Stimulated activated CD4-positive, alpha-beta T cell treated with anti-CD3 and anti-CD28 coated beads, Interleukin-1b, Interleukin-23, amount 100 ng/mL, for 48 hours (primary cell): ENCODE measurements around the gene MARS1.

Experiments used
- DNase-seq: peaks from one replicate; pipeline ENCODE4 v3.0.0-alpha.2; 2020

Gene MARS1

DNA sequence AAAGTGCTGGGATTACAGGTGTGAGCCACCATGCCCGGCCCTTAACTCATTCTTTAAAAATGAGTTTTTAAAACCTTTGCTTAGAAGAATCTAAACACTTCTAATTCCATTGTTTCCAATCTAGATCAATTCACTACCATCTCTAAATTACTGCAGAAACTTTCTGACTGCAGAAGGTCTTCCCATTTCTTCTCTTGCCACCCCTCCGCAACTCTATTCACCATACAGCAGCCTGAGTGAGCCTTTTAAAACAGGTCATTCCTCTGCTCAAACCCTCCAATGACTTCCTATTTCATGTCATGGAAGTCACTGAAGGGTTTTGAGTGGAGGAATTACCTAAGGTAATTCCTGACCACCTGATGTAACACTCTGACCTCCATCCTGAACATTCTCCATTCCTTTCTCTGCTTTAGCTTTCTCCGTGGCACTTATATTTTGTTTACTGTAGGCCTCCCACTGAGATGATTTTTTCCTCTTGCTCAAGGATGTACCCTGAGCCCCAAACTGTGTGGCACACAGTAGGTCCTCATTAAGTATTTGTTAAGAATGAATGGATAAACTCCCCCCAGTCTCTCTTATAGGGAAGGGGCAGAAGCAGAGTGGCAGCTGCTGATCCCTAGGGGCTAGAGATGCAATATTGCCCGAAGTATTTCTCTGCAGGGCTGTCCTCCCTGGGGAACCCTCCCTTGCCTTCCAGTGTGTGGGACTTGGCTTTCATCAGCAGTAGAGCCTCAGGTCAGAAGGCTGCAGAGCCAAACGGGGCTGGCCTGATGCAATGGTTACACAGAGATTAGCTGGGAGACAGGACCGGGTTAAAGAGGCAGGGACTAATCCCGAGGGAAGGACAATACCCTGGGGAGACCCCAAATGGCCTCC is 31.3 kb downstream of the MARS1 start:
- DNase-seq: peak; percentile 25

DNA sequence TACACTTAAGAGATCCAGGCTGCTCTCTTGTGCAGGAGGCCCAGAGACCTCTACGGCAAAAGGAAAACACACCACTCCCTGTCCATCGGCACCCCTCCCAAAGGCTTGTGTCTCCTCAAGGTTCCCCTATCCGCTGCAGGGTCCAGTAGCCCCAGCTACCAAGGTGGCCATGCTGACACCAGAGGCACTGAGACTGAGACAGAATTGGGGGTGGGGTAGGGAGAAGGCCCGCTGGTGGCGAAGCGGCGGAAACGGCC is 31.9 kb downstream of the MARS1 start:
- DNase-seq: no peak

DNA sequence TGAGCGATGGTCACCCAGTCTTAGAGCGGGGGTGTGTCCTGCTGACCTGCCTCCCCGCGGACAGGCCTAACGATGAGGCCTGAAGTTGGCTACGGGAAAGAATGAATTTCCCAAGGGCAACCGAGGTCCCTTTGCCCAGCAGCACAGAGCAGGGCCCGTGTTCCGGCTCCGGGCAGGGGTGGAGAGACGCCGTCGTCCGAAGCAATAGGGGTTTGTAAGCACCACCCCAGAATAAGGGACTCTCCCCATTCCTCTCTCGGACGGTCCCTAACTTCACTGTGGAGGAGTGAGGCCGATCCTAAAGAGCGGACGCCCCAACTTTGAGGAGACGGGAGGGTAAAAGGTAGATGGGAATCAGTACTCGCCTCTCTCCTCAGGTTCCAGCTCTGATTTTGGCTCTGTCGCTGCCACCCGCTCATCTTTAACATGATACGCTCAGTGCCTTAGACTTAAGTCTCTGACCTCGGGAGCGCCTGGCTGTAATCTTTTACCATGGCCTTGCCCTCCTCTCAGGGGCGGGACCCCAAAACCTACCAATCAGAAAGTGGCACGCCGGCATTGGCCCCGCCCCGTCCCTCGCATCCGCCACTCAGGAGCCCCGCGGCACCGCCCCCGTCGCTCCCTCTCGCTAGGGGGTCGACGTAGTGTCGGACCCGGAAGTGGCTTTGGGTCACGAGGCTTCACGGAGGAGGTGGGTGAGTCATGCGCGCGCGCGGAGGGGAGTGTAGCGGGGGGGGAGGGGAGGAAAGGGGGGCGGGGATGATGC is 32.4 kb downstream of the MARS1 start, which contains the start of gene DDIT3:
Gene DDIT3 (minus strand): TSS at position 462 of the 766 bp plus-strand sequence. CDS start 3,108 bp downstream, outside the sequence.
- DNase-seq: peak; percentile 100

- DNase-seq: no peak
Measured at GRCh38 chr12:57521525-57522010, 33.7 kb downstream of the MARS1 start.

DNA sequence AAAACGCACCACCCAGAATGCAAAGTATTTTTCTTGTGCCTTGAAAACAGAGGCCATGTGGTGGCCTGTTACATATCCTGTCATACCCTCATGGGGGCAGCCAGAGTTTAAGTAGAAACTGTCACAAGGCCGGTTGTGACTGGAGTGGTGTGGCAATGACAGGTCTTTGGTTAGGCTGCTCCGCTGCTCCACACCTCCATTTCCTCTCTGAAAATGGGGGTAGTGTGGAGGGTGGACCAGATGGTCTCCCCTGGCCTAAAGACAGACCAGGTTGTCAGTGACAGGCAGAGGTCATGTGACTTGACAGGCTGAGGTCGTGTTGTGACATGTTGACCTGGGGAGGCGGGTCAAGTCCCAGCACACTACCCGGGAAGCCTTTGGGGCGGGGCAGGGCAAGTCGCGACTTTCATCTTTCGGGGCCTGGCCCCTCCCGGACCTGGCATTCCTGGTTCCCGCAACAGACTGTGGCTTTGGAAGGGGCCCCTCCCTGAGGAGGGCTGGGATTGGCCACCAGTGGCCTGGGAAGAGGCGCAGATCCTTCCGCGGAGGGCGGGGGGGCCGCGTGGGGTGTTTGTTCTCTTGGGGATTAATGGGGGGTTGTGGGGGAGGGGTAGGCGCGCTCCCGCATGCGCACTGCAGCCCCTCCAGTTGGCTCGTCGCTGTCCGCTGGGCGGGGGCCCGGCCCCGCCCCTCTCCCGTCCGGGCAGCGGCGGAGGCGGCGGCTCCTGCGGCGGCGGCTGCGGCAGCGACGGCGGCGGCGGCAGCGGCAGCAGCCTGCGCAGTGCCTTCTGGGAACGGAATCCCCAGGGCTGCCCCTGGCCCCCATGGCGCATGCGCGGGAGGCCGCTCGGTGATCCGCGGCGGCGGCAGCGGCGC is 34.4 kb downstream of the MARS1 start, which contains the start of gene MBD6:
Gene MBD6 (plus strand): TSS at position 814 of the 876 bp plus-strand sequence. CDS start 1,480 bp downstream, outside the sequence.
- DNase-seq: peak; percentile 92

DNA sequence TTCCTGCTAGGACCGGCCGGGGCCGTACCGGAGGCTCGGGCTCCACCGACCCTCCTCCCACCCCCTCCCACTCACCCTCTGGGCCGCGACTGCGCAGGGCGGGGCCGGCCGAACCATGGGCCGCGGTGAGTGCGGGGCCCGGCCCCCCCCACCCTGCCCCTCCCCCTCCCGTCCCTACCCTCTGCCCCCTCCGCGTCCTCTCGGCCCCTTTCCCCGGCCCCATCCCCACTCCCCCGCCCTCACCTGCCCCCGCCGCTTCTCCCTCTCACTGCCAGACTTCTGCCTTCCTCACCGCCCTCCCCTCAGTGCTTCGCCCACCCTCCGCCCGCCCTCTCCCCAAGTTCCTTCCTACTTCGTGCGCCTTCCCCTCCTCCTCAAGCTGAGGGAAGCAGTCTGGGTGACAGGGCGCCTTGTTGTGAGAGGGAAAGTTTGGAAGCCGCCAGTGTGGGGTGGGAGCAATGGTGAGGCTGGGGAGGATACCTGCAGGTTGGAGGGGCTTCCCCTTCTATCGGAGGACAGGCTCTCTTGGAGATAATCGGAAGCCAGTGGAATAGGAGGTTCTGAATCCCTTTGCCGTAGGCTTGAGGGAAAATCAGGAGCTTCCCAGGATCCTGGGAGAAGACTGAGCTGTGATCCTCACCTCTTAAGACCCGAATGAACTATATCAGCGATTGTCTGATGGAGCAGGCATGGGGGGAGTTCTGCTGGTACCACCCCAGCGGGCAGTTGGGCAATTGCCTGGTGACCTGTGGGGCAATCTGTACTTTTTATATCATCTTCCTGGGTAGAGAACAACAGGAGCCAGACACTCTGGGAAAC is 35.2 kb downstream of the MARS1 start:
- peak; percentile 43 for DNase-seq

DNA sequence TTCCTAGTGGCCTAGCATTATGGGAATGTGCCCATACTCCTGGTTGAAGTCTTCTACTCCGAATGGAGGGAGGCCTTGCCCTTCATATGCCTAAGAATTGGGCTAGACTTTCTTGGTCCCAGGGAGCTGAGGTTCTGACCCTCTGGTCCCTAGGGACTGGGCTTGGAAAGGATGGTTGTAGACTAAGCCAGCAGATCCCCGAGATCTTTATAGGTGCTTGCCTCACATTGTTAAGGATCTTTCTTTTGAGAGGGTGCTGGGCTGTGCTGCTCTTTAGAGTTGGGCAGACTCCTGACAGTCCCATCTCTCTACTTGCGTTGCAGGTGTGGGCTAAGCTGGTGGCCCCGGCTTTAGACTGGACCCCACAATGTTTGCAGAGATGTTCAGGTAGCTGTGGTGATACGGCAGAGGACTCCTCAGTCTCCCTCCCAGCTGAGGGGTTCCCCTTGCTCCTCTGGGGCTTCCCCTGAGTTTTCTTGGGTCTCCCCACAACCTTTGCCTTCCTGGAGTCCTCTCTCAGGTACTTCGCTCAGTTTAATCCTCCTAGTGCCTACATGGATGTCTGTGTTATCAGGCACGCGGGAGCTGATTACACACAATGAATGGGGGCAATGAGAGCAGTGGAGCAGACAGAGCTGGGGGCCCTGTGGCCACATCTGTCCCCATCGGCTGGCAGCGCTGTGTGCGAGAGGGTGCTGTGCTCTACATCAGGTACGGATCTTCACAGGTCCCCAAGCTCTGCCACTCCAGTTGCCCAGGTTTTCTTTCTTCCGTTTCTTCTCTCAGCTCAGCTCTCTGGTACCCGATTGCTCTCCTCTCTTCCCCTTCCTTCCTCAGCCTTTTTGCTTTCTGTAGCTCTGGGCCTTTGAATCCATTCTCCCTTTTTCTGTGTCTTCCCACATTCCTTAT is 36.1 kb downstream of the MARS1 start:
- no peak for DNase-seq

GRCh38 chr12:57524814-57525614 is 37.1 kb downstream of the MARS1 start:
- no peak for DNase-seq

GRCh38 chr12:57525615-57526383 is 37.9 kb downstream of the MARS1 start:
- DNase-seq: no peak

DNA sequence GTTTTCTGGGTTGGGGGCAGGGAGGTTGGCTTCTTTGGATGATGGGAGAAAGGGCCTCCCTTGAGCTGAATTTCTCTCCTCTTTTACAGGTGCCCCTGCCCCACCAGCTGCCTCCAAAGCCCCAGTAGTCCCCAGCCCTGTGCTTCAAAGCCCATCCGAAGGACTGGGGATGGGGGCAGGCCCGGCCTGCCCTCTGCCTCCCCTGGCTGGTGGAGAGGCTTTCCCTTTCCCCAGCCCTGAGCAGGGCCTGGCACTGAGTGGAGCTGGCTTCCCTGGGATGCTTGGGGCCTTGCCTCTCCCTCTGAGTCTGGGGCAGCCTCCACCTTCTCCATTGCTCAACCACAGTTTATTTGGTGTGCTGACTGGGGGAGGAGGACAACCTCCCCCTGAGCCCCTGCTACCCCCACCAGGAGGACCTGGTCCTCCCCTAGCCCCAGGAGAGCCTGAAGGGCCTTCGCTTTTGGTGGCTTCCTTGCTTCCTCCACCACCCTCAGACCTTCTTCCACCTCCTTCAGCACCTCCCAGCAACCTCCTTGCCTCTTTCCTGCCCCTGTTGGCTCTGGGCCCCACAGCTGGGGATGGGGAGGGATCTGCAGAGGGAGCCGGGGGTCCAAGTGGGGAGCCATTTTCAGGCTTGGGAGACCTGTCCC is 38.7 kb downstream of the MARS1 start:
- no peak for DNase-seq

- no peak for DNase-seq
Measured at GRCh38 chr12:57527184-57527583, 39.3 kb downstream of the MARS1 start.

- DNase-seq: no peak
Measured at GRCh38 chr12:57528176-57528575, 40.3 kb downstream of the MARS1 start.

GRCh38 chr12:57528831-57529555 is 41.1 kb downstream of the MARS1 start:
- no peak for DNase-seq

DNA sequence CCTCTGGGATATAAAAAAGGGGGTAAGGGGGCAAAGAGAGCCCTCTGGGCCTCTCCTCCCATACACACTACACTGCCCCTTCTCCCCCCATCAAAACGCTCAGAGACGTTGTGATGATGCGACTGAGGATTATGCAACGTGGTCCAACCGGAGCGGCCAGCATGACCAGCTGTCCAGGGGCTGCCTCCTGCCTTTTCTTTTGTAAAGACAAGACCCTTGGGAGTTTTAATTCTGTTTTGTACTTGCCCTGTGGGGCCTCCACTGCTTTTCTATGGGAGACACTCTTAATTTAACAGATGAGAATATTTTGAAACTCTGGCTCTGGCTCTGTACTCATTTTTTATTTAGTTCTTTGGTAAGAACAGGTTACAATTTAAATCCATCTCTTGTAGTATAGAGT is 42.0 kb downstream of the MARS1 start:
- DNase-seq: no peak

DNA sequence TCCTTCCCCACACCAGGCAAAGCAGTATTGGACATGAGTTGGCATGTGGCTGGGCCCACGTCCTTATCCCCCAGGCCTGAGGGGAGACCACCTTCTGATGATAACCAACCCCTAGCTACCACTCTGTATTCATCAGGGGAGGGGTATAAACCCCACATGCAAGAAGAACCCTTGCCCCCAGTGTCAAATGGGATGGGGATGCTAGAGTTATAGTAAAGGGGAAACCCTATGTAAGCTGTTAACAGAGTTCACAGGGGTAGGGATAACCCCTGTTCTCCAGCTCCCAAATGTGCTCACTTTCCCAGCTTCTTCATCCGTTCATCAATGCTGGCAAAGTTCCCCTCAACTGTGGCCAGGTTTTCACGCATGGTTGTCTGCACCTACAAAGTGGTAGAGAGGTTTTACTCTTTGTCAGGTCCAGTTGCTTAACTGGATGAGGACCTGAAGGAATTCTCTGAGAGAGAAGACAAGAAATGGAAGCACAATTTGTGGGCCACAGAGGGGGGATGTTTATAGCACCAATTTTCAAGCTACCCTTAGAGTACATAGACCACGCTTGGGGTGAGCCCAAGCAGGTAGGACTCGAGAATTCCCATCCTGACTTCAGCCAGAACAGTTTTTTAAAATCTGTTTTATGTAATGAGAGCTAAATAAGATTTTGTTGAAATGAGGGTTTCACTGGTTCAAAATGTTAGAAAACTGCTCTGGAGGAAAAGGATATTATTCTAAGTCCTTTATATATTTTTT is 42.7 kb downstream of the MARS1 start:
- DNase-seq: no peak

GRCh38 chr12:57531836-57532235 is 44.0 kb downstream of the MARS1 start:
- DNase-seq: no peak

DNA sequence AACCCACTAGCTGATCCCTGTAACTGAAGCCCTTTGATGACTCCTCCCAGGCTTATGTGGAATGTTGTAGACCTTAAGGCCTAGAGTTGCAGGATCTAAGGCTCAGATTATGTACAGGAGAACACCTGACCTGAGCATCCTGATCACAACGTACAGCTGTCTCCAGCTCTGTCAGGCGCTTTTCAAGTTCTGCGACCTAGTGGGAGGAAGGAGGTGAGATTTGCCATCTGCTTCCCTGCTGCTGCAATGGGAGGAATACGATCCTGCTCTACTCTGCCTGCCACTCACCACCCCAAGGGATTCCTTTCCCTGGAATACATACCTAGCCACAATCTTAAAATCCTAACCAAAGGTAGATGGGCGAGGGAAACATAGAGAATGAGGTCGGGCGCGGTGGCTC is 45.2 kb downstream of the MARS1 start:
- DNase-seq: no peak
